ENCODE measurements around the gene KLK10. TPM values are rescaled to one million over a fixed set of nuclear protein-coding genes. Genes with fewer than 3 reads are reported as not detected.

Gene KLK10
- total RNA-seq, 1 experiment from 2014 or later: 3.2 TPM

DNA sequence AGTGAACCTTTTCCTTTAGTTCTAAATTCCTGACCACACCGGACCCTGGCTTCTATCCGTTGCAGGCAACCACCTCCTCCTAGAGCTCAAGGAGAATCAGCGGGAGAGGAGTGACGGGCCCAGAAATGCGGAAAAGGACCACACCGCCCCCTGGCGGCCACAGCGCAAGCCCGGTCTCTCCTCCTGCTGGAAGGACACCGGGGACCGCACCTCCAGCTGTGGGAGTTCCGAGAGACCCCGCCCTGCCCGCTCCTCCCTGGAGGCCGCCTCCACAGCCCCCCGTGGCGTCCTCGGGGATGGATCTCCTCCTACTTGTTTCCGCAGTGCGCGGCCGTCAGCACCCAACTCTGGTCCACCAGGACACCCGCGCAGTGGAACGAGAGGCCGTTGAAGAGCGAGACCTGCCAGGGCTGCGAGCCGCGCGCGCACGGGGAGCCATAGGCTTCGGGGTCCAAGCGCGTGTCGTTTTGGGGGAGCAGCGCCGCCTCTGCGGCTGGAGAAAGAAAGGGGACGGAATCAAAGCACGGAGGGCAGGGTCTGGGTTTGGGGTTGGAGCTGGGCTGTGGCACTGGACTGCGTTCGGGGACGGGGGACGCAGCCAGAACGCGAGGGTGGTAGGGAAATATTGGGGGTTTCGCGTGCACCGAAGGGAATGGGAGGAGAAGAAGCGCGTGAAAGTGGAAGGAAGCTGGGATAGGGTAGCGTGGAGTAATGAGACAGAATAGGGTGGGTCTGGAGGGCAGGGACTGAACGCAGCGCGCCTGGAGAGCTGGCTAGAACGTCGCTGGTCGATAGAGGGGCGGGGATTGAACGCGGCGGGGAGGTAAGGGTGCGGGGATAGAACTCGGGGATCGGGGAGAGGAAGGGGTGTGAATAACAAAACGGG is 2.5 kb downstream of the KLK10 start:
- H3K36me3 Mint-ChIP-seq: no peaks in the 10 kb centered on the region
- H3K27me3 Mint-ChIP-seq (ENCODE audit: low read depth): peaks cover 56% of the 10 kb centered on the region
- H3K27ac Mint-ChIP-seq: no peak overlapping the region
- peak; percentile 62 for ATAC-seq
- no peaks in the 10 kb centered on the region for H3K9me3 Mint-ChIP-seq
- CTCF ChIA-PET: interaction anchor here (0.5 to 8.5 kb wide), 57 partner anchors 10 to 648 kb away, joined by 3 to 347 read pairs (median 4); partner anchors contain the start of genes KLK11, KLK13, KLK7 and KLK8
- DNase-seq (ENCODE audit: low spot score): peak; percentile 92
- peak overlapping the region; percentile 89 for H3K4me3 Mint-ChIP-seq
- POLR2A ChIA-PET: interaction anchor here (0.6 to 1.7 kb wide), 6 partner anchors 29 to 107 kb away, joined by 3 to 5 read pairs (median 4); partner anchors contain the start of gene KLK13
- H3K4me1 Mint-ChIP-seq: peaks cover 16% of the 10 kb centered on the region
- TF ChIP-seq SP1 (CRISPR knock-in tag; conservative IDR thresholded peaks at IDR 0.05) (peak; percentile 76), ATF1 (CRISPR knock-in tag; IDR thresholded peaks at IDR 0.05) (no peak), SMAD3 (CRISPR knock-in tag; IDR thresholded peaks at IDR 0.05; ENCODE audit: borderline replicate concordance) (peak; percentile 69; the same call in 1 of the 2 replicates), ZNF121 (CRISPR knock-in tag; IDR thresholded peaks at IDR 0.05) (0 out of 2 replicates have a peak, but pooled peaks have one; percentile 21), ELF4 (CRISPR knock-in tag; IDR thresholded peaks at IDR 0.05; ENCODE audit: low read depth) (no peak), FOXP1 (CRISPR knock-in tag; IDR thresholded peaks at IDR 0.05; ENCODE audit: borderline replicate concordance) (0 out of 2 replicates have a peak, but pooled peaks have one; percentile 29), MYBL2 (CRISPR knock-in tag; IDR thresholded peaks at IDR 0.05) (0 out of 2 replicates have a peak, but pooled peaks have one; percentile 43), ZNF671 (CRISPR knock-in tag; IDR thresholded peaks at IDR 0.05) (no peak), ZNF423 (CRISPR knock-in tag; IDR thresholded peaks at IDR 0.05) (0 out of 2 replicates have a peak, but pooled peaks have one; percentile 31), ZNF219 (CRISPR knock-in tag; IDR thresholded peaks at IDR 0.05; ENCODE audit: borderline replicate concordance) (peak; percentile 36; the same call in 1 of the 2 replicates), GTF2I (CRISPR knock-in tag; conservative IDR thresholded peaks at IDR 0.05) (no peak), TEAD4 (CRISPR knock-in tag; IDR thresholded peaks at IDR 0.05) (no peak), ZNF232 (CRISPR knock-in tag; IDR thresholded peaks at IDR 0.05) (0 out of 2 replicates have a peak, but pooled peaks have one; percentile 52), ZNF396 (CRISPR knock-in tag; IDR thresholded peaks at IDR 0.05; ENCODE audit: borderline replicate concordance) (no peak)
- TF ChIP-seq, protein P1, sequence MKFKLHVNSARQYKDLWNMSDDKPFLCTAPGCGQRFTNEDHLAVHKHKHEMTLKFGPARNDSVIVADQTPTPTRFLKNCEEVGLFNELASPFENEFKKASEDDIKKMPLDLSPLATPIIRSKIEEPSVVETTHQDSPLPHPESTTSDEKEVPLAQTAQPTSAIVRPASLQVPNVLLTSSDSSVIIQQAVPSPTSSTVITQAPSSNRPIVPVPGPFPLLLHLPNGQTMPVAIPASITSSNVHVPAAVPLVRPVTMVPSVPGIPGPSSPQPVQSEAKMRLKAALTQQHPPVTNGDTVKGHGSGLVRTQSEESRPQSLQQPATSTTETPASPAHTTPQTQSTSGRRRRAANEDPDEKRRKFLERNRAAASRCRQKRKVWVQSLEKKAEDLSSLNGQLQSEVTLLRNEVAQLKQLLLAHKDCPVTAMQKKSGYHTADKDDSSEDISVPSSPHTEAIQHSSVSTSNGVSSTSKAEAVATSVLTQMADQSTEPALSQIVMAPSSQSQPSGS (CRISPR knock-in tag; IDR thresholded peaks at IDR 0.05; ENCODE audit: borderline replicate concordance, low read depth): no peak
- TF ChIP-seq, protein P2, sequence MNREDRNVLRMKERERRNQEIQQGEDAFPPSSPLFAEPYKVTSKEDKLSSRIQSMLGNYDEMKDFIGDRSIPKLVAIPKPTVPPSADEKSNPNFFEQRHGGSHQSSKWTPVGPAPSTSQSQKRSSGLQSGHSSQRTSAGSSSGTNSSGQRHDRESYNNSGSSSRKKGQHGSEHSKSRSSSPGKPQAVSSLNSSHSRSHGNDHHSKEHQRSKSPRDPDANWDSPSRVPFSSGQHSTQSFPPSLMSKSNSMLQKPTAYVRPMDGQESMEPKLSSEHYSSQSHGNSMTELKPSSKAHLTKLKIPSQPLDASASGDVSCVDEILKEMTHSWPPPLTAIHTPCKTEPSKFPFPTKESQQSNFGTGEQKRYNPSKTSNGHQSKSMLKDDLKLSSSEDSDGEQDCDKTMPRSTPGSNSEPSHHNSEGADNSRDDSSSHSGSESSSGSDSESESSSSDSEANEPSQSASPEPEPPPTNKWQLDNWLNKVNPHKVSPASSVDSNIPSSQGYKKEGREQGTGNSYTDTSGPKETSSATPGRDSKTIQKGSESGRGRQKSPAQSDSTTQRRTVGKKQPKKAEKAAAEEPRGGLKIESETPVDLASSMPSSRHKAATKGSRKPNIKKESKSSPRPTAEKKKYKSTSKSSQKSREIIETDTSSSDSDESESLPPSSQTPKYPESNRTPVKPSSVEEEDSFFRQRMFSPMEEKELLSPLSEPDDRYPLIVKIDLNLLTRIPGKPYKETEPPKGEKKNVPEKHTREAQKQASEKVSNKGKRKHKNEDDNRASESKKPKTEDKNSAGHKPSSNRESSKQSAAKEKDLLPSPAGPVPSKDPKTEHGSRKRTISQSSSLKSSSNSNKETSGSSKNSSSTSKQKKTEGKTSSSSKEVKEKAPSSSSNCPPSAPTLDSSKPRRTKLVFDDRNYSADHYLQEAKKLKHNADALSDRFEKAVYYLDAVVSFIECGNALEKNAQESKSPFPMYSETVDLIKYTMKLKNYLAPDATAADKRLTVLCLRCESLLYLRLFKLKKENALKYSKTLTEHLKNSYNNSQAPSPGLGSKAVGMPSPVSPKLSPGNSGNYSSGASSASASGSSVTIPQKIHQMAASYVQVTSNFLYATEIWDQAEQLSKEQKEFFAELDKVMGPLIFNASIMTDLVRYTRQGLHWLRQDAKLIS (CRISPR knock-in tag; IDR thresholded peaks at IDR 0.05; ENCODE audit: borderline replicate concordance): no peak
- TF ChIP-seq, protein P3, sequence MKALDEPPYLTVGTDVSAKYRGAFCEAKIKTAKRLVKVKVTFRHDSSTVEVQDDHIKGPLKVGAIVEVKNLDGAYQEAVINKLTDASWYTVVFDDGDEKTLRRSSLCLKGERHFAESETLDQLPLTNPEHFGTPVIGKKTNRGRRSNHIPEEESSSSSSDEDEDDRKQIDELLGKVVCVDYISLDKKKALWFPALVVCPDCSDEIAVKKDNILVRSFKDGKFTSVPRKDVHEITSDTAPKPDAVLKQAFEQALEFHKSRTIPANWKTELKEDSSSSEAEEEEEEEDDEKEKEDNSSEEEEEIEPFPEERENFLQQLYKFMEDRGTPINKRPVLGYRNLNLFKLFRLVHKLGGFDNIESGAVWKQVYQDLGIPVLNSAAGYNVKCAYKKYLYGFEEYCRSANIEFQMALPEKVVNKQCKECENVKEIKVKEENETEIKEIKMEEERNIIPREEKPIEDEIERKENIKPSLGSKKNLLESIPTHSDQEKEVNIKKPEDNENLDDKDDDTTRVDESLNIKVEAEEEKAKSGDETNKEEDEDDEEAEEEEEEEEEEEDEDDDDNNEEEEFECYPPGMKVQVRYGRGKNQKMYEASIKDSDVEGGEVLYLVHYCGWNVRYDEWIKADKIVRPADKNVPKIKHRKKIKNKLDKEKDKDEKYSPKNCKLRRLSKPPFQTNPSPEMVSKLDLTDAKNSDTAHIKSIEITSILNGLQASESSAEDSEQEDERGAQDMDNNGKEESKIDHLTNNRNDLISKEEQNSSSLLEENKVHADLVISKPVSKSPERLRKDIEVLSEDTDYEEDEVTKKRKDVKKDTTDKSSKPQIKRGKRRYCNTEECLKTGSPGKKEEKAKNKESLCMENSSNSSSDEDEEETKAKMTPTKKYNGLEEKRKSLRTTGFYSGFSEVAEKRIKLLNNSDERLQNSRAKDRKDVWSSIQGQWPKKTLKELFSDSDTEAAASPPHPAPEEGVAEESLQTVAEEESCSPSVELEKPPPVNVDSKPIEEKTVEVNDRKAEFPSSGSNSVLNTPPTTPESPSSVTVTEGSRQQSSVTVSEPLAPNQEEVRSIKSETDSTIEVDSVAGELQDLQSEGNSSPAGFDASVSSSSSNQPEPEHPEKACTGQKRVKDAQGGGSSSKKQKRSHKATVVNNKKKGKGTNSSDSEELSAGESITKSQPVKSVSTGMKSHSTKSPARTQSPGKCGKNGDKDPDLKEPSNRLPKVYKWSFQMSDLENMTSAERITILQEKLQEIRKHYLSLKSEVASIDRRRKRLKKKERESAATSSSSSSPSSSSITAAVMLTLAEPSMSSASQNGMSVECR (CRISPR knock-in tag; IDR thresholded peaks at IDR 0.05; ENCODE audit: borderline replicate concordance): 0 out of 2 replicates have a peak, but pooled peaks have one; percentile 68
- TF ChIP-seq, protein P4, sequence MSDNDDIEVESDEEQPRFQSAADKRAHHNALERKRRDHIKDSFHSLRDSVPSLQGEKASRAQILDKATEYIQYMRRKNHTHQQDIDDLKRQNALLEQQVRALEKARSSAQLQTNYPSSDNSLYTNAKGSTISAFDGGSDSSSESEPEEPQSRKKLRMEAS (CRISPR knock-in tag; IDR thresholded peaks at IDR 0.05): peak; percentile 89
- TF ChIP-seq, protein P5, sequence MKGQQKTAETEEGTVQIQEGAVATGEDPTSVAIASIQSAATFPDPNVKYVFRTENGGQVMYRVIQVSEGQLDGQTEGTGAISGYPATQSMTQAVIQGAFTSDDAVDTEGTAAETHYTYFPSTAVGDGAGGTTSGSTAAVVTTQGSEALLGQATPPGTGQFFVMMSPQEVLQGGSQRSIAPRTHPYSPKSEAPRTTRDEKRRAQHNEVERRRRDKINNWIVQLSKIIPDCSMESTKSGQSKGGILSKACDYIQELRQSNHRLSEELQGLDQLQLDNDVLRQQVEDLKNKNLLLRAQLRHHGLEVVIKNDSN (CRISPR knock-in tag; IDR thresholded peaks at IDR 0.05): peak; percentile 42; the same call in 1 of the 2 replicates
- TF ChIP-seq, protein P6, sequence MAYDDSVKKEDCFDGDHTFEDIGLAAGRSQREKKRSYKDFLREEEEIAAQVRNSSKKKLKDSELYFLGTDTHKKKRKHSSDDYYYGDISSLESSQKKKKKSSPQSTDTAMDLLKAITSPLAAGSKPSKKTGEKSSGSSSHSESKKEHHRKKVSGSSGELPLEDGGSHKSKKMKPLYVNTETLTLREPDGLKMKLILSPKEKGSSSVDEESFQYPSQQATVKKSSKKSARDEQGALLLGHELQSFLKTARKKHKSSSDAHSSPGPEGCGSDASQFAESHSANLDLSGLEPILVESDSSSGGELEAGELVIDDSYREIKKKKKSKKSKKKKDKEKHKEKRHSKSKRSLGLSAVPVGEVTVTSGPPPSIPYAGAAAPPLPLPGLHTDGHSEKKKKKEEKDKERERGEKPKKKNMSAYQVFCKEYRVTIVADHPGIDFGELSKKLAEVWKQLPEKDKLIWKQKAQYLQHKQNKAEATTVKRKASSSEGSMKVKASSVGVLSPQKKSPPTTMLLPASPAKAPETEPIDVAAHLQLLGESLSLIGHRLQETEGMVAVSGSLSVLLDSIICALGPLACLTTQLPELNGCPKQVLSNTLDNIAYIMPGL (CRISPR knock-in tag; IDR thresholded peaks at IDR 0.05): peak; percentile 89

Data from WTC11 (cell line).